GM21367 (cell line): ENCODE measurements around the gene ADCY3.

Experiments used
- ATAC-seq: cut with Tn5 transposase; IDR thresholded peaks from one replicate; pipeline ENCODE4 v1.9.1; 2021; ENCODE audit not compliant: unreplicated experiment

The ADCY3 gene

GRCh38 chr2:24926220-24926601 is 6.2 kb upstream of the ADCY3 start:
- ATAC-seq: no peak

DNA sequence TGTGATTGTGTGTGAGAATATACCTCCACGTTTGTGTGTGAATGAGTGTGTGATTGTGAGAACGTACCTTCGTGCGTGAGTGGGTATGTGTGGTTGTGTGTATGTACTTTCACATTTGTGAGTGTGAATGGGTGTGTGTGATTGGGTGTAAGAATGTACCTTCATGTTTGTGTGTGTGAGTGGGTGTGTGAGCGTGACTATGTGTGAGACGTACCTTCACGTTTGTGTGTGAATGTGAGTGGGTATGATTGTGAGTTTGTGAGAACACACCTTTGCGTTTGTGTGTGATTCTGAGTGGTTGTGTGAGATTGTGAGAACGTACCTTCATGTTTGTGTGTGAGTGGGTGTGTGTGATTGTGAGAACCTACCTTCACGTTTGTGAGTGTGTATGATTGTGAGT is 5.8 kb upstream of the ADCY3 start:
- no peak for ATAC-seq

GRCh38 chr2:24924732-24925131 is 4.7 kb upstream of the ADCY3 start:
- no peak for ATAC-seq

GRCh38 chr2:24924266-24924665 is 4.2 kb upstream of the ADCY3 start:
- no peak for ATAC-seq

- no peak for ATAC-seq
Observed at GRCh38 chr2:24923106-24923505, 3.1 kb upstream of the ADCY3 start.

DNA sequence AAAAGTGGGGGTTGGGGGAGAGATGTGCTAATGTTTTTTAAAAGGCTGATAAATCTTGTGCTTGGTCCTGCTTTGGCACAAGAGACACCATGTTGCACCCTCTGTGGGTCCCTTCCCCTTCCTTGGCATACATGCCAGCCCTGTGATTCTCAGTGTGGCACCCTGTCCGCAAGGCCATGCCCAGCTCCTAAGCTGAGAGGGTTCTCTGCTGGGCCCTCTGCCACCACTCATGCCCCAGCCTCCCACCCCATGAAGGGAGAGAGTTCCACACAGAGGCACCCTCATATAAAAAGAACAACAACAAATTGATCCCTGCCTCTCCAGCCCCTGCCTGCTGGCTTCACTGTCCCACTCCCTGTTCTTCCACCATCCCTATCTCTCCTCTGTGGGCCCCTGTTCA is 2.5 kb upstream of the ADCY3 start:
- ATAC-seq: no peak

GRCh38 chr2:24920809-24921441 is 888 bp upstream of the ADCY3 start:
- ATAC-seq: no peak

DNA sequence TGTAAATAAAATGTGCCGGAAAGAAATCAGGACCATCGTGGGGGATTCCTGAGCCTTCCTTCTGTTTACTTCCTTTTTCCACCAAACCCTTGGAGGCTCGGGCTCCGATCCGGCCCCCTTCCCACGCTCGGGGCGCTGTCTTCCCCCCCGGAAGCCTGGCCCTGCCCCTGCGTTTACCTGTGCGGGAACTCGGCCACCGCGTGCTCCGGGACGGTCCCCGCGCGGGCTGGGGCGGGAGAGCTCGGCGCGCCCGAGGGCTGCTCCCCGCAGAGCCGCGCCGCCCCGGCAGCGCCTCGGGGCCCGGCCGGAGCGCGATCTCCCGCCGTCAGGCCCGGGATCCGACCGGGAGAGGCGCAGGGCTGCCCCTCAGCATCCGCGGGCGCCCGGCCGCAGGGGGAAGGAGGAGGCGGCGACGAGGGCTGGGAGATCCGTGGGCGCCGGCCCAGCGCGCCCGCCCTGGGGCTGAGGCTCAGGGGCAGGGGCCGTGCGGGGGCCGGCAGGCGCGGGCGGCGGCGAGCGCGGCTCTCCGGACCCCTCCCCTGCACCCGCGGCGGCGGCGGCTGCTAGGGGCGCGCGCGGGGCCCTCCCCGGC is 435 bp downstream of the ADCY3 start:
- no peak for ATAC-seq

DNA sequence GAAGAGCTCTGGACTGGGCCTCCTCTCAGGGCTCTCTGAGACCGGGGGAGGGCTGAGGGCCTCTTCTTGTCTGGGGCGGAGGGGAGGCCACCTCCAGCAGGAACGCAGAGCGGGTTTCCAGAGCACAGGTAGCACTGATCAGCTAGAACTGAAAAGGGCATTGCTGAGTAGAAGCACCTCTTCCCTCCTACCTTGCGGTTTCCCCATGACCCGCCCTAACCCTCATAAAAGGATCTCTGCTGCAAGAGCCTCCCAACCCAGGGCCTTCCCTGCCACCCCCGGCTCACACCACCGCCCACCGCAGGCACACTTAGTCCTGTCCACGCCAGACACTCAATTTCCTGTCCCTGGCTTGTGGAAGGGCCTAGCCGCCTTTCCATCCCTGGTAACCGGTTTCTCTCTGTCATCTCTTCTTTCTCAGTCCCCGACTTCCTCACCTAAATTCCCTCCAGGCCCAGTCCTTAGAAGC is 966 bp downstream of the ADCY3 start:
- no peak for ATAC-seq

DNA sequence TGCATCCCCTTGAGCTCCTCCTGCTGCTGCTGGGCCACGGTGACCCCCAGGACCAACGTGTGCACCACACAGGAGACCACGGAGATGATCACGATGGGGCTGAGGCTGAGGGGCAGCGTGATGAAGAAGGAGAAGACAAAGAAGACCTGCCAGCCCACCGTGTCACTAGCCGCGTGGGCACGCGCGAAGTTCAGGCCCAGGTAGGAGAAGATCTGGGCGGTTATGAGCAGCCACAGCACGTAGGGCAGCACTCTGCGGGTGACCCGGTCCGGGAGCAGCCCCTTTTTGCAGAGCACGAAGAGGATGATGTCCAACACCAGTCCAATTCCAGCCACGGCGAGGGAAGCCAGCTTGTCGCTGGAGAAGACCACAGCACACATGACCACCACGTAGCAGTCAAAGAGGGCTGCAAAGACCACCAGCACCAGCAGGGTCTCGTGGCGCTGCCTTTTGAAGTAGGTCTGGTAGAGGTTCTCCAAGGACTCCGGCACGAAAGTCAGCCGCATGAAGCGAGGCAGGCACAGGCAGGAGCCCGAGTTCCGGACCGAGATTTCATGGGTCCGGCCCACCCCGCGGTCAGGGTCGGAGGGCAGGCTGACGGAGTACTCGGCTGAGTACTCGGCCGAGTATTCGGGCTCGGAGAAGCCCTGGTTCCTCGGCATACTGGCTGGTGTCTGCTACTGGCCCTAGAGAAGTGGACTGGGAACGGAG is 1.6 kb downstream of the ADCY3 start:
- no peak for ATAC-seq

- ATAC-seq: no peak
Observed at GRCh38 chr2:24917731-24918325, 2.2 kb downstream of the ADCY3 start.

DNA sequence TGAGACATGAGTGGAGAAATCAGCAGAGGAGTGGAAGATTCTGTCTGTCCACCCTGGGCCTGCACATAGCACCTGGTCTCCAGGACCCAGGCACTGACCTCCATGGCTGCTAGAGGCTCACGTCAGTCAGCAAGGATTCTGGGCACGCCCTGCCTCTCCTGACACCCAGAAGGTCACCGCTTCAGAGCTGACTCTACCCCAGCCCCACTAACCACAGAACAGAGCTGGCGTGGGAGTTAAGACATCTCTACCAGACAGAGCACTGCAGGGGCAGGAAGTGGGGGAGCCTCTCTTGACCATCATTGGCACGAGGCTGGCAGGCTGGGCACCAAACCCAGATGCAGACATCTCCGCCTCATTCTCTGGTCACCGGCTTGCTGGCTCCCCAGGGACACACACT is 3.0 kb downstream of the ADCY3 start:
- ATAC-seq: no peak

DNA sequence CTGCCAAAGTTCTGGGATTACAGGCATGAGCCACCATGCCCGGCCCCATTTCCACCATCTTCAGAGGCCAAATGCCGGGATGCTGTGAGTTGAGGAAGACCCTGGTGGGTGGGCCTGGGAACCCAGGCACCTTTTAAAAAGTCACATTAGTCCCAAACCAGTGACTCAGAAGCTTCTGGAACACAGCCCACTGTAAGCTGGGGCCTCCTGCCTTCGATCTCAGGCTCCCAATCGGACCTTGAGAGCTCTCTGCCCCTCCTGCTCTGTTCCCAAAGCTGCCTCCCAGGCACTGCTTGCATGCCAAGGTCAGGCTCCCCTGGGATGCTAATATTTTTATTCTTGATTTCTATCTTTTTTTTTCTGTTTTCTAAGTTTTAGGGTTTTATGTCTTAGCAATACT is 4.2 kb downstream of the ADCY3 start:
- no peak for ATAC-seq

DNA sequence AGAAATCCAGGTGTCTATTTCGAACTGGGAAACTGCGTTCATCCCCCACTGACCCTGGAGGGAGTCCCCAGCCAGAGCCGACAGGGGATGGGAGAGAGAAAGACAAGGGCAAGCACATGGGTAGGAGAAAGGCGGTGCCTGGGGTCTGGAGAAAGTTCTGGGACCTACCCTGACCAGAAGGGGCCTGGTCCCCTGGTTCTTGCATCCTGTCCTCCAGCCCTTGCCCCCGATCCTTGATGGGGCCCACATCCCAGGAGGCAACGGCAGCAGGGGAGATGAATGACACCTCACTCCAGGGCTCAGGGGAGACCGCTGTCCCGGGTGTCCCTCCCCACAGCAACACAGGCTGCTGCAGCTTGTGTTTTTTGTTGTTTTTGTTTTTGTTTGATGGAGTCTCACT is 4.9 kb downstream of the ADCY3 start:
- no peak for ATAC-seq

GRCh38 chr2:24914713-24915112 is 5.3 kb downstream of the ADCY3 start:
- ATAC-seq: no peak

DNA sequence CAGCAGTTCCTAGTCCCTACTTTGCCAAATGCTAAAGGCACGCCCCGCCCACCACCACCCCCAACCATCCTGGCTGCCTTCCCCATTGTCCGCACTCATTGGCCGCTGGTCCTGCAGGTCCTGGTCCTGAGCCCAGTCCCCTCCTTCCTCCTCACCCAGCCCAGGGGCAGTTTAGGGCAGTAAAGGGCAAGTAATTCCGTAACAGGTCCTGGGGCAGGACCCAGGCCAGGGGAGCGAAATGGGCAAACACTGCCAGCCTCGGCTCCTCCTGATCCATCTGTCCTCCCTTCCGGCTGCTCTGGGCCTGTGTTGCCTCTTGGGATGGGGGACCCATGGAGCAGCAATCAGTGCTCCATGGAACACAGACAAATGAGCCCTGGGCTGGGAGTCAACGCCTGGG is 6.1 kb downstream of the ADCY3 start:
- ATAC-seq: no peak

DNA sequence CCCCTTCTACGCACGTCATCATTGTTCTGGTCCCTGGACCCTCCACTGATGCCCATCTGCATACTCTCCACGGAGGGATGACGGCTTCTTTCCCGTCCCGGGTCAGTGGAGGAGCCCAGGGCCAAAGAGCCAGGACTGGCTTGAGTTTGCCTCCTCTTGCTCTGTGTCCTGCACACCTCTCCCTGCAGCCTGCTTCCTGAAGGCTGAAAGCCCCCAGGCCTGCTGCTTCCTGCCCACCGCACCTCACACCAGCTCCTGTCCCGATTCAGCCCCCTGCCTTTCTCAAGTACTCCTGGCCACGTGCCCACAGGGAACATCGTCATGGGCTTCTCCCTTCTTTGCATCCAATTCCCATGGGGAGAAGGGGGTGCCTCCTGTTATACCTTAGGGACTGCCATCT is 7.1 kb downstream of the ADCY3 start:
- no peak for ATAC-seq

DNA sequence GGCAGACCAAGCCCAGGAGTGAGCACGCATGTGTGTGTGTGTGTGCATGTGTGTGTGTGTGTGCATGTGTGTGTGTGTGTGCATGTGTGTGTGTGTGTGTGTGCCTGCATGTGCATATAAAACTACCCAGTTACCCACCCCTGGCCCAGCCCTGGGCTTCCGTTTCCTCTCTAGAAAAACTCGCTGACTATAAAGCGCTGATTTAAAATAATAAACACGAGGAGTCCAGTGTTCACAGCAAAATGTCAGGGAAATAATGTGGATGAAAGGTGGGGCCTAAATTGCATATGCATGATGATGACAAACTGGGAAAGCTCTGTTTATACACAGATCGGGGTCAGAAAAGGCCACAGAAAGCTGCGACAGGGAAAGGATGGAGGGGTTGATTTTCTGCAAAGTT is 7.5 kb downstream of the ADCY3 start:
- no peak for ATAC-seq

- ATAC-seq: no peak
Observed at GRCh38 chr2:24910245-24910644, 9.8 kb downstream of the ADCY3 start.

DNA sequence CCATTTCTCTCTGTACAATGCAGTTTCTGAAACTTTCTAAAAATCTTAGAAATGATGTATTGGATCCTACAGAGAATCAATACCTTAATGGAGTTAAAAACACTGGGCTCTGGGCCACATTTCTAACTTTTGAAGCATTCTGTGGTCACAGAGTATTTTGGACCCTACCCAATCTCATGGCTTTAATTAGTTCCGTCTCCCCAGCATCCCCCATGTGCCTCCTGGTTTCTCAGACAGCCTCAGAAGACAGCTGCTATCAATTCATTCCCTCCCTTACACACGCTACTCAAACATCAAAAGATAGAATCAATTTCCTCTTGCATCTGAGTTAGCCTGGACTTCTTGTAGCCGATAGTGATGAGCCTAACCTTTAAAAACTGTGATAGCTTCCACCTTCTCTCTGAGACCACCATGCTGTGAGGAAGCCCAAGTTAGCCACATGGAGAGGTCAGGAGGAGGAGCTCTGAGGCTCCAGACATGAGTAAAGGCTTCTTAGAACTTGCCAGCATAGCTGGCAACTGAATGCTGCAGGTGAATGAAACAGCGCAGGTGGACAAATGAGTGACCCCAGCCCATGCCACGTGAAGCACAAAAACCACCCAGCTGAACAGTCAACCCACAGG is 10.4 kb downstream of the ADCY3 start:
- ATAC-seq: no peak

GRCh38 chr2:24908461-24908901 is 11.6 kb downstream of the ADCY3 start:
- ATAC-seq: no peak

DNA sequence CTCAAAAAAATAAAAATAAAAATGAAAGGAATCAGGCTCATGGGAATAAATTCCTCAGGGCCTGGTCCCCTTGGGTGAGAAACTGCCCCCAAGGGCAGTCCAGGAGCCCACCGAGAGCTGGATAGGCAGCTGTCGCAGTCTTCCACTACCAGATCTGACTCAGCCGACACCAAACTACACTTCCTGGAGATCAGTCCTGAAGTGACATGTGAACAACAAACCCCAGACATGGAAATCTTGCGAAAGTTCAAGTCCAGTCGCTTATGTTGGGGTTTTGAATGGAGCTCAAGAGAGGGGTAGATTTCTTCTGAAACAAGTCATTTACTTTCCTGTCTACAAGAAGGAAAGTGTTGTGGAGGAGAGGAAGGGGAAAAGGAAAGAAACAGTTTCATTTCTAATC is 12.9 kb downstream of the ADCY3 start:
- ATAC-seq: no peak
